IMR-90 (cell line): ENCODE results near the gene OCEL1.

Source experiments
- CHD1 ChIP-seq: IDR thresholded peaks from 2 replicates; pipeline ENCODE4 v1.6.1; 2012; ENCODE audit warnings: low read depth, low read length, improper control_type of control experiment
- FOS ChIP-seq: fragments of 150-350 bp; IDR thresholded peaks from 2 replicates; pipeline ENCODE4 v1.6.1; 2016; ENCODE audit warnings: low read depth, low read length
- MXI1 ChIP-seq: IDR thresholded peaks from 2 replicates; pipeline ENCODE4 v1.6.1; 2012; ENCODE audit warnings: low read depth, mild to moderate bottlenecking, low read length, moderate library complexity, borderline replicate concordance
- POLR2A ChIP-seq: IDR thresholded peaks from 2 replicates; pipeline ENCODE4 v1.6.1; 2012; ENCODE audit warnings: mild to moderate bottlenecking, low read depth, low read length
- RAD21 ChIP-seq: IDR thresholded peaks from 2 replicates; pipeline ENCODE4 v1.6.1; 2012; ENCODE audit warnings: low read length, improper control_type of control experiment
- RFX5 ChIP-seq: IDR thresholded peaks from 2 replicates; pipeline ENCODE4 v1.8.0; 2012; ENCODE audit warnings: low read depth, mild to moderate bottlenecking, low read length, moderate library complexity
- SMC3 ChIP-seq: fragments of 150-350 bp; IDR thresholded peaks from 2 replicates; pipeline ENCODE4 v1.6.1; 2016; ENCODE audit warnings: low read depth, mild to moderate bottlenecking, antibody characterized with exemption, low read length, moderate library complexity
- TF ChIP-seq, protein P1 (sequence below): conservative IDR thresholded peaks from 2 replicates; pipeline ENCODE4 v1.5.1; 2012; ENCODE audit warnings: mild to moderate bottlenecking, low read depth, low read length, improper control_type of control experiment
- TF ChIP-seq, protein P2 (sequence below): fragments of 150-350 bp; IDR thresholded peaks from 2 replicates; pipeline ENCODE4 v1.6.1; 2016; ENCODE audit warnings: low read depth, mild to moderate bottlenecking, low read length, moderate library complexity, borderline replicate concordance

DNA sequence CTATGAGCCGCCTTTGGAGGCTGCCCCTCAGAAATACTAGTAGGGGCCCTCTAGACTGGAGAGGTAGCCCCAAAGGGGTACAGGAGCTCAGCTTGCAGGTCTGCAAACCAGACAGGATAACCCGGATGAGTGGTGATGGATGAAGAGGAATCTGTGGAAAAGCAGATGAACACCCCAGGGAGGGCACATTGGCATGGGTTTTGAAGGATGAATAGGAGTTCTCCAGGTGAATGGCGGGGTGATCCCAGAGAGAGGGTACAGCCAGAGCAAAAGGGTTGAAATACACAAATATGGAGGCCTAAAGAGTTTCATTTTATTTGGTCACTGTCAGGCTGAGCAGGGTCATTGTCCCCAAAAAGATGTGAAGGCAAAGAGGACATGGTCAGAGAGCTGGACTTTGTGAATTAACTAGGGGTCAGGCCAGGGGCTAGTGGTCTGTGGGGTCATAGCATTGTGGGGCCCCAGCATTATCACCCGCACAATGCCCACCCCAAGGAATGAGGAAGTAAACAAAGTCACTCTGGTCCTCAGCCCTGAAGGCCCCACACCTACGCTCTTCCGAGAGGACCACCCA lies 14.9 kb downstream of the OCEL1 start:
- TF ChIP-seq, protein P1, sequence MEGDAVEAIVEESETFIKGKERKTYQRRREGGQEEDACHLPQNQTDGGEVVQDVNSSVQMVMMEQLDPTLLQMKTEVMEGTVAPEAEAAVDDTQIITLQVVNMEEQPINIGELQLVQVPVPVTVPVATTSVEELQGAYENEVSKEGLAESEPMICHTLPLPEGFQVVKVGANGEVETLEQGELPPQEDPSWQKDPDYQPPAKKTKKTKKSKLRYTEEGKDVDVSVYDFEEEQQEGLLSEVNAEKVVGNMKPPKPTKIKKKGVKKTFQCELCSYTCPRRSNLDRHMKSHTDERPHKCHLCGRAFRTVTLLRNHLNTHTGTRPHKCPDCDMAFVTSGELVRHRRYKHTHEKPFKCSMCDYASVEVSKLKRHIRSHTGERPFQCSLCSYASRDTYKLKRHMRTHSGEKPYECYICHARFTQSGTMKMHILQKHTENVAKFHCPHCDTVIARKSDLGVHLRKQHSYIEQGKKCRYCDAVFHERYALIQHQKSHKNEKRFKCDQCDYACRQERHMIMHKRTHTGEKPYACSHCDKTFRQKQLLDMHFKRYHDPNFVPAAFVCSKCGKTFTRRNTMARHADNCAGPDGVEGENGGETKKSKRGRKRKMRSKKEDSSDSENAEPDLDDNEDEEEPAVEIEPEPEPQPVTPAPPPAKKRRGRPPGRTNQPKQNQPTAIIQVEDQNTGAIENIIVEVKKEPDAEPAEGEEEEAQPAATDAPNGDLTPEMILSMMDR: no peak
- TF ChIP-seq RFX5: no peak
- TF ChIP-seq RAD21: no peak
- no peak for TF ChIP-seq CHD1
- no peak for TF ChIP-seq POLR2A
- TF ChIP-seq, protein P2, sequence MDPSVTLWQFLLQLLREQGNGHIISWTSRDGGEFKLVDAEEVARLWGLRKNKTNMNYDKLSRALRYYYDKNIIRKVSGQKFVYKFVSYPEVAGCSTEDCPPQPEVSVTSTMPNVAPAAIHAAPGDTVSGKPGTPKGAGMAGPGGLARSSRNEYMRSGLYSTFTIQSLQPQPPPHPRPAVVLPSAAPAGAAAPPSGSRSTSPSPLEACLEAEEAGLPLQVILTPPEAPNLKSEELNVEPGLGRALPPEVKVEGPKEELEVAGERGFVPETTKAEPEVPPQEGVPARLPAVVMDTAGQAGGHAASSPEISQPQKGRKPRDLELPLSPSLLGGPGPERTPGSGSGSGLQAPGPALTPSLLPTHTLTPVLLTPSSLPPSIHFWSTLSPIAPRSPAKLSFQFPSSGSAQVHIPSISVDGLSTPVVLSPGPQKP: no peak
- TF ChIP-seq FOS: no peak
- TF ChIP-seq SMC3: no peak
- TF ChIP-seq MXI1: no peak
